HepG2 (cell line): Measurements from ENCODE around the gene CSNK1D. TPM values are rescaled to one million over a fixed set of nuclear protein-coding genes. Genes with fewer than 3 reads are reported as not detected.

Experiments used
- ASH2L ChIP-seq: fragments of 300-600, 200-600 bp; sonication (generic); IDR thresholded peaks from 2 replicates; pipeline ENCODE4 v1.7.0; 2017; ENCODE audit warnings: low read depth, mild to moderate bottlenecking, moderate library complexity, mixed read lengths, low read length; ENCODE audit not compliant: insufficient read length
- EEA1 ChIP-seq: sonication (generic); formaldehyde crosslinking; IDR thresholded peaks from 2 replicates; pipeline ENCODE4 v1.5.1; 2020; ENCODE audit warnings: mild to moderate bottlenecking, missing genetic modification reagents, borderline replicate concordance
- FOSL2 ChIP-seq: sonication (generic); formaldehyde crosslinking; IDR thresholded peaks from 2 replicates; pipeline ENCODE4 v1.4.0; 2020; ENCODE audit warnings: missing genetic modification reagents
- NR2F2 ChIP-seq: IDR thresholded peaks from 2 replicates; pipeline ENCODE4 v1.6.1; 2012; ENCODE audit warnings: low read depth, inconsistent platforms, borderline replicate concordance
- PAF1 ChIP-seq: IDR thresholded peaks from 2 replicates; pipeline ENCODE4 v1.6.1; 2016; ENCODE audit warnings: missing genetic modification reagents, missing compliant biosample characterization
- TOE1 ChIP-seq: sonication (generic); formaldehyde crosslinking; IDR thresholded peaks from 2 replicates; pipeline ENCODE4 v1.4.0; 2020; ENCODE audit warnings: mild to moderate bottlenecking, missing genetic modification reagents
- ZNF12 ChIP-seq: sonication (generic); formaldehyde crosslinking; IDR thresholded peaks from 2 replicates; pipeline ENCODE4 v1.5.0; 2020; ENCODE audit warnings: missing genetic modification reagents
- ZNF460 ChIP-seq: sonication (generic); formaldehyde crosslinking; IDR thresholded peaks from 2 replicates; pipeline ENCODE4 v1.5.1; 2020; ENCODE audit warnings: missing genetic modification reagents, mild to moderate bottlenecking, borderline replicate concordance
- ZNF674 ChIP-seq: sonication (generic); formaldehyde crosslinking; IDR thresholded peaks from 2 replicates; pipeline ENCODE4 v1.5.0; 2020; ENCODE audit warnings: low read depth, mild to moderate bottlenecking, missing genetic modification reagents
- polyA plus RNA-seq, 8 experiments: library from polyadenylated mRNA; depleted of rRNA in 3 of 8; stranded (reverse) in 7 of 8; unstranded in 1 of 8; fragments of >200 nt; fragmentation: Illumina TruSeq in 4 of 8; extraction: Trizol in 4 of 8; gene quantifications; 2 replicates each; pipeline versions ENCODE4 v1.2.1 to v1.2.3, GENCODE V29; 2011 to 2016; ENCODE audit warnings: low read depth in 4 of 8, missing spikeins in 1 of 8, mixed read lengths in 1 of 8; ENCODE audit not compliant: insufficient read depth in 1 of 8
- total RNA-seq, 5 experiments: library from RNA; depleted of rRNA; stranded (reverse); fragments of >200 nt; fragmentation: Illumina TruSeq; extraction: Trizol; gene quantifications; 2 replicates each; pipeline ENCODE4 v1.2.3, GENCODE V29; 2016; ENCODE audit warnings: low read depth in 1 of 5
- TF ChIP-seq, protein P1 (sequence below): IDR thresholded peaks from 2 replicates; pipeline ENCODE4 v1.6.1; 2016; ENCODE audit warnings: missing biosample characterization, missing genetic modification reagents, low read depth
- TF ChIP-seq, protein P2 (sequence below): sonication (generic); formaldehyde crosslinking; IDR thresholded peaks from one replicate; pipeline ENCODE4 v1.5.1; 2020; ENCODE audit warnings: mild to moderate bottlenecking, missing genetic modification reagents; ENCODE audit errors: not compliant biosample characterization
- TF ChIP-seq, protein P3 (sequence below): sonication (generic); formaldehyde crosslinking; IDR thresholded peaks from 2 replicates; pipeline ENCODE4 v1.8.0; 2022; ENCODE audit warnings: mild to moderate bottlenecking, missing genetic modification reagents, moderate library complexity
- TF ChIP-seq, protein P4 (sequence below): sonication (generic); formaldehyde crosslinking; conservative IDR thresholded peaks from 2 replicates; pipeline ENCODE4 v1.4.0; 2020; ENCODE audit warnings: mild to moderate bottlenecking, missing genetic modification reagents, moderate library complexity

Gene CSNK1D
- total and polyA plus RNA-seq, 2 of the 13 experiments (the other 11 are each of a cell fraction or from before 2014, with no cell fraction given) = 31.5 to 128 TPM

DNA sequence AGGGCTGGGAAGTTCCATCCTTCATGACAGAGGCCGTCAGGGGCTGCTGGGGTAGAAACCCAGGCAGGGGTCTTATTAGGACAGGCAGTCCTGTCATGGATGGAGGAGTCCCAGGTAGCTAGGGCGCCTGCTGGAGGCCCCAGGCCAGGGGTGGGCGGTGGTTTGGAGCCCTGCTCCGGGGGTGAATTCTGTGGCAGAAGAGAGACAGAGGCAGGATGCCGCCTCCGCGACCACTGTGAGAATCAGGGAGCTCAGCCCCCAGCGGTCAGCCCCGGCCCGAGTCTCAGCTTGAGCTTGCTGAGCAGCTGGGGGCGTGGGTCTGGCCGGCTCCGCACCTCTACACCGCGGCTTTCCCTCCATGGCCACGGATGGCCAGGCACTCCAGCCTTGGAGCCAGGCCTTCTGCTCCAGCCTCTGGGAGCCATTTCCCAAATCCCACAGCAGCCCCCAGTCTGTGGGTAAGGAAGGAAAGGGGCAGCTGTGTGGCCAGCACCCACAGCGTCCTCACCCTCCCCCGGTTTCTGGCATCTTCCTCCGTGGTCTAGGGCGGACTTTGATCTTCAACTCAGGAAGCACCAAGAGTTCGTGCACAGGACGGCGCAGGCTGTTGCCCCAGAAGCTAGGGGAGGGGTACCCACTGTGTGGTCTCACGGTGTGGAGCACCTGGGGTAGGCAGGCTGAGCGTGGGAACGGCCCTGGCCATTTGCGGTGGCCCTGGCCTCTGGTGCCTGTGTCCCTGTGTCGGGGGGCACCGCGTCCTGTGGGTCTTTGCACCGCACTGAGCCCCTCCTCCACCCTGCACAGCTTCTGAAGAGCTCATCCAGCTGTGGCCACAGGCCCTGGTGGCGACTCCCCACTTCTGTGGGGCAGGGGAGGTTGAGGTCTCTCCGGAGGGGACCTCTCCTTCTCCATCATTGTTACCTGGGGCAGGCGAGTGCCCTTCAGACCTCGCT, 29.8 kb upstream of the CSNK1D start (continued):
- TF ChIP-seq, protein P1, sequence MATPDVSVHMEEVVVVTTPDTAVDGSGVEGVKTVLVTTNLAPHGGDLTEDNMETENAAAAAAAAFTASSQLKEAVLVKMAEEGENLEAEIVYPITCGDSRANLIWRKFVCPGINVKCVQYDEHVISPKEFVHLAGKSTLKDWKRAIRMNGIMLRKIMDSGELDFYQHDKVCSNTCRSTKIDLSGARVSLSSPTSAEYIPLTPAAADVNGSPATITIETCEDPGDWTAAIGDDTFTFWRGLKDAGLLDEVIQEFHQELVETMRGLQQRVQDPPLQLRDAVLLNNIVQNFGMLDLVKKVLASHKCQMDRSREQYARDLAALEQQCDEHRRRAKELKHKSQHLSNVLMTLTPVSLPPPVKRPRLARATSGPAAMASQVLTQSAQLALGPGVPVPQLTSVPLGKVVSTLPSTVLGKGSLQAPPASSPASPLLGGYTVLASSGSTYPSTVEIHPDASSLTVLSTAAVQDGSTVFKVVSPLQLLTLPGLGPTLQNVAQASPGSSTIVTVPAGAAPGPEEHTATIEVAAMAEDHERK (CRISPR knock-in tag) = no peak
- TF ChIP-seq, protein P2, sequence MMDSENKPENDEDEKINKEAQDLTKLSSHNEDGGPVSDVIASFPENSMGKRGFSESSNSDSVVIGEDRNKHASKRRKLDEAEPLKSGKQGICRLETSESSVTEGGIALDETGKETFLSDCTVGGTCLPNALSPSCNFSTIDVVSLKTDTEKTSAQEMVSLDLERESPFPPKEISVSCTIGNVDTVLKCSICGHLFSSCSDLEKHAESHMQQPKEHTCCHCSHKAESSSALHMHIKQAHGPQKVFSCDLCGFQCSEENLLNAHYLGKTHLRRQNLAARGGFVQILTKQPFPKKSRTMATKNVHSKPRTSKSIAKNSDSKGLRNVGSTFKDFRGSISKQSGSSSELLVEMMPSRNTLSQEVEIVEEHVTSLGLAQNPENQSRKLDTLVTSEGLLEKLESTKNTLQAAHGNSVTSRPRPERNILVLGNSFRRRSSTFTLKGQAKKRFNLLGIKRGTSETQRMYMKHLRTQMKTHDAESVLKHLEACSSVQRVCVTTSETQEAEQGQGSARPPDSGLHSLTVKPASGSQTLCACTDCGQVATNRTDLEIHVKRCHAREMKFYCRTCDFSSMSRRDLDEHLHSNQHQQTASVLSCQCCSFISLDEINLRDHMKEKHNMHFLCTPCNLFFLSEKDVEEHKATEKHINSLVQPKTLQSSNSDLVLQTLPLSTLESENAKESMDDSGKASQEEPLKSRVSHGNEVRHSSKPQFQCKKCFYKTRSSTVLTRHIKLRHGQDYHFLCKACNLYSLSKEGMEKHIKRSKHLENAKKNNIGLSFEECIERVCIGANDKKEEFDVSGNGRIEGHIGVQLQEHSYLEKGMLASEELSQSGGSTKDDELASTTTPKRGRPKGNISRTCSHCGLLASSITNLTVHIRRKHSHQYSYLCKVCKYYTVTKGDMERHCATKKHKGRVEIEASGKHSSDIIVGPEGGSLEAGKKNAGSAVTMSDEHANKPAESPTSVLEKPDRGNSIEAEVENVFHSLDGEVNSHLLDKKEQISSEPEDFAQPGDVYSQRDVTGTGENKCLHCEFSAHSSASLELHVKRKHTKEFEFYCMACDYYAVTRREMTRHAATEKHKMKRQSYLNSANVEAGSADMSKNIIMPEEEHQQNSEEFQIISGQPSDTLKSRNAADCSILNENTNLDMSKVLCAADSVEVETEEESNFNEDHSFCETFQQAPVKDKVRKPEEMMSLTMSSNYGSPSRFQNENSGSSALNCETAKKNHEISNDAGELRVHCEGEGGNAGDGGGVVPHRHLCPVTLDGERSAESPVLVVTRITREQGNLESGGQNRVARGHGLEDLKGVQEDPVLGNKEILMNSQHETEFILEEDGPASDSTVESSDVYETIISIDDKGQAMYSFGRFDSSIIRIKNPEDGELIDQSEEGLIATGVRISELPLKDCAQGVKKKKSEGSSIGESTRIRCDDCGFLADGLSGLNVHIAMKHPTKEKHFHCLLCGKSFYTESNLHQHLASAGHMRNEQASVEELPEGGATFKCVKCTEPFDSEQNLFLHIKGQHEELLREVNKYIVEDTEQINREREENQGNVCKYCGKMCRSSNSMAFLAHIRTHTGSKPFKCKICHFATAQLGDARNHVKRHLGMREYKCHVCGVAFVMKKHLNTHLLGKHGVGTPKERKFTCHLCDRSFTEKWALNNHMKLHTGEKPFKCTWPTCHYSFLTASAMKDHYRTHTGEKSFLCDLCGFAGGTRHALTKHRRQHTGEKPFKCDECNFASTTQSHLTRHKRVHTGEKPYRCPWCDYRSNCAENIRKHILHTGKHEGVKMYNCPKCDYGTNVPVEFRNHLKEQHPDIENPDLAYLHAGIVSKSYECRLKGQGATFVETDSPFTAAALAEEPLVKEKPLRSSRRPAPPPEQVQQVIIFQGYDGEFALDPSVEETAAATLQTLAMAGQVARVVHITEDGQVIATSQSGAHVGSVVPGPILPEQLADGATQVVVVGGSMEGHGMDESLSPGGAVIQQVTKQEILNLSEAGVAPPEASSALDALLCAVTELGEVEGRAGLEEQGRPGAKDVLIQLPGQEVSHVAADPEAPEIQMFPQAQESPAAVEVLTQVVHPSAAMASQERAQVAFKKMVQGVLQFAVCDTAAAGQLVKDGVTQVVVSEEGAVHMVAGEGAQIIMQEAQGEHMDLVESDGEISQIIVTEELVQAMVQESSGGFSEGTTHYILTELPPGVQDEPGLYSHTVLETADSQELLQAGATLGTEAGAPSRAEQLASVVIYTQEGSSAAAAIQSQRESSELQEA (CRISPR knock-in tag) = no peak
- TF ChIP-seq EEA1 (CRISPR knock-in tag) (no peak), FOSL2 (CRISPR knock-in tag) (0 out of 2 replicates have a peak, but pooled peaks have one; percentile 6), ASH2L (peak; percentile 63), ZNF460 (no peak), NR2F2 (no peak; the same call in 1 of the 2 replicates), TOE1 (no peak), ZNF674 (no peak), PAF1 (CRISPR knock-in tag) (no peak), ZNF12 (CRISPR knock-in tag) (no peak)
- TF ChIP-seq, protein P3, sequence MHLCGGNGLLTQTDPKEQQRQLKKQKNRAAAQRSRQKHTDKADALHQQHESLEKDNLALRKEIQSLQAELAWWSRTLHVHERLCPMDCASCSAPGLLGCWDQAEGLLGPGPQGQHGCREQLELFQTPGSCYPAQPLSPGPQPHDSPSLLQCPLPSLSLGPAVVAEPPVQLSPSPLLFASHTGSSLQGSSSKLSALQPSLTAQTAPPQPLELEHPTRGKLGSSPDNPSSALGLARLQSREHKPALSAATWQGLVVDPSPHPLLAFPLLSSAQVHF (CRISPR knock-in tag) = no peak
- TF ChIP-seq, protein P4, sequence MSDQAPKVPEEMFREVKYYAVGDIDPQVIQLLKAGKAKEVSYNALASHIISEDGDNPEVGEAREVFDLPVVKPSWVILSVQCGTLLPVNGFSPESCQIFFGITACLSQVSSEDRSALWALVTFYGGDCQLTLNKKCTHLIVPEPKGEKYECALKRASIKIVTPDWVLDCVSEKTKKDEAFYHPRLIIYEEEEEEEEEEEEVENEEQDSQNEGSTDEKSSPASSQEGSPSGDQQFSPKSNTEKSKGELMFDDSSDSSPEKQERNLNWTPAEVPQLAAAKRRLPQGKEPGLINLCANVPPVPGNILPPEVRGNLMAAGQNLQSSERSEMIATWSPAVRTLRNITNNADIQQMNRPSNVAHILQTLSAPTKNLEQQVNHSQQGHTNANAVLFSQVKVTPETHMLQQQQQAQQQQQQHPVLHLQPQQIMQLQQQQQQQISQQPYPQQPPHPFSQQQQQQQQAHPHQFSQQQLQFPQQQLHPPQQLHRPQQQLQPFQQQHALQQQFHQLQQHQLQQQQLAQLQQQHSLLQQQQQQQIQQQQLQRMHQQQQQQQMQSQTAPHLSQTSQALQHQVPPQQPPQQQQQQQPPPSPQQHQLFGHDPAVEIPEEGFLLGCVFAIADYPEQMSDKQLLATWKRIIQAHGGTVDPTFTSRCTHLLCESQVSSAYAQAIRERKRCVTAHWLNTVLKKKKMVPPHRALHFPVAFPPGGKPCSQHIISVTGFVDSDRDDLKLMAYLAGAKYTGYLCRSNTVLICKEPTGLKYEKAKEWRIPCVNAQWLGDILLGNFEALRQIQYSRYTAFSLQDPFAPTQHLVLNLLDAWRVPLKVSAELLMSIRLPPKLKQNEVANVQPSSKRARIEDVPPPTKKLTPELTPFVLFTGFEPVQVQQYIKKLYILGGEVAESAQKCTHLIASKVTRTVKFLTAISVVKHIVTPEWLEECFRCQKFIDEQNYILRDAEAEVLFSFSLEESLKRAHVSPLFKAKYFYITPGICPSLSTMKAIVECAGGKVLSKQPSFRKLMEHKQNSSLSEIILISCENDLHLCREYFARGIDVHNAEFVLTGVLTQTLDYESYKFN (CRISPR knock-in tag) = peak; percentile 87
